MM.1S (cell line): ENCODE data around the gene LSMEM2.
A peak's percentile ranks its signal among the peaks of the same experiment; 100 is the strongest.

ENCODE experiments used
- DNase-seq: peaks from one replicate; pipeline ENCODE4 v3.0.0-alpha.2; 2015
- H2AFZ ChIP-seq: fragments of 300-600 bp; sonication (generic); 2 replicates; pipeline ENCODE4 v1.6.0; 2016; ENCODE audit warnings: antibody characterized with exemption, low read length
- H3F3A ChIP-seq: fragments of 300-600 bp; sonication (generic); 2 replicates; pipeline ENCODE4 v1.6.1; 2016; ENCODE audit warnings: mild to moderate bottlenecking, antibody characterized with exemption, low read length, moderate library complexity, mixed read lengths; ENCODE audit not compliant: insufficient read depth
- H3K27ac ChIP-seq: fragments of 300-600 bp; sonication (generic); 2 replicates; pipeline ENCODE4 v1.5.1; 2016; ENCODE audit warnings: mild to moderate bottlenecking, low read length
- H3K27me3 ChIP-seq: fragments of 300-600 bp; sonication (generic); replicated peaks from 2 replicates; pipeline ENCODE4 v1.6.0; 2016; ENCODE audit warnings: low read length; ENCODE audit not compliant: insufficient read depth
- H3K36me3 ChIP-seq: fragments of 300-600 bp; sonication (generic); replicated peaks from 2 replicates; pipeline ENCODE4 v1.6.1; 2016; ENCODE audit warnings: mild to moderate bottlenecking, low read length, mixed read lengths; ENCODE audit not compliant: insufficient read depth
- H3K4me1 ChIP-seq: fragments of 300-600 bp; sonication (generic); 2 replicates; pipeline ENCODE4 v1.6.1; 2016; ENCODE audit warnings: low read length, mixed read lengths
- H3K4me2 ChIP-seq: fragments of 300-600 bp; sonication (generic); 2 replicates; pipeline ENCODE4 v1.6.0; 2016; ENCODE audit warnings: low read depth, low read length
- H3K4me3 ChIP-seq: fragments of 300-600 bp; sonication (generic); 2 replicates; pipeline ENCODE4 v1.5.1; 2016; ENCODE audit warnings: low read length, mixed read lengths
- H3K79me2 ChIP-seq: fragments of 300-600 bp; sonication (generic); 2 replicates; pipeline ENCODE4 v1.6.1; 2016; ENCODE audit warnings: mixed run types, low read length, mixed read lengths
- H3K9ac ChIP-seq: fragments of 300-600 bp; sonication (generic); 2 replicates; pipeline ENCODE4 v1.6.1; 2016; ENCODE audit warnings: low read length, mixed read lengths
- H3K9me2 ChIP-seq: fragments of 300-600 bp; sonication (generic); replicated peaks from 2 replicates; pipeline ENCODE4 v1.6.1; 2016; ENCODE audit warnings: mild to moderate bottlenecking, low read length, mixed read lengths; ENCODE audit not compliant: insufficient read depth
- H3K9me3 ChIP-seq: fragments of 300-600 bp; sonication (generic); replicated peaks from 2 replicates; pipeline ENCODE4 v1.6.1; 2016; ENCODE audit warnings: mild to moderate bottlenecking, low read length, mixed read lengths; ENCODE audit not compliant: insufficient read depth
- H4K20me1 ChIP-seq: fragments of 300-600 bp; sonication (generic); 2 replicates; pipeline ENCODE4 v1.6.1; 2016; ENCODE audit warnings: mild to moderate bottlenecking, low read length, moderate library complexity, mixed read lengths; ENCODE audit not compliant: insufficient read depth
- EZH2 ChIP-seq: fragments of 300-600 bp; sonication (generic); optimal IDR thresholded peaks from 2 replicates; pipeline ENCODE3; 2017; ENCODE audit warnings: low read depth, mild to moderate bottlenecking, antibody characterized with exemption, low read length, mixed read lengths
- EZH2phosphoT487 ChIP-seq: fragments of 300-600 bp; sonication (generic); IDR thresholded peaks from 2 replicates; pipeline ENCODE4 v1.6.1; 2018; ENCODE audit warnings: antibody characterized with exemption, low read length
- TF ChIP-seq, protein P1 (sequence below): fragments of 300-600 bp; sonication (generic); IDR thresholded peaks from 2 replicates; pipeline ENCODE4 v1.5.1; 2016; ENCODE audit warnings: antibody characterized with exemption, low read length, mixed read lengths

Gene LSMEM2

DNA sequence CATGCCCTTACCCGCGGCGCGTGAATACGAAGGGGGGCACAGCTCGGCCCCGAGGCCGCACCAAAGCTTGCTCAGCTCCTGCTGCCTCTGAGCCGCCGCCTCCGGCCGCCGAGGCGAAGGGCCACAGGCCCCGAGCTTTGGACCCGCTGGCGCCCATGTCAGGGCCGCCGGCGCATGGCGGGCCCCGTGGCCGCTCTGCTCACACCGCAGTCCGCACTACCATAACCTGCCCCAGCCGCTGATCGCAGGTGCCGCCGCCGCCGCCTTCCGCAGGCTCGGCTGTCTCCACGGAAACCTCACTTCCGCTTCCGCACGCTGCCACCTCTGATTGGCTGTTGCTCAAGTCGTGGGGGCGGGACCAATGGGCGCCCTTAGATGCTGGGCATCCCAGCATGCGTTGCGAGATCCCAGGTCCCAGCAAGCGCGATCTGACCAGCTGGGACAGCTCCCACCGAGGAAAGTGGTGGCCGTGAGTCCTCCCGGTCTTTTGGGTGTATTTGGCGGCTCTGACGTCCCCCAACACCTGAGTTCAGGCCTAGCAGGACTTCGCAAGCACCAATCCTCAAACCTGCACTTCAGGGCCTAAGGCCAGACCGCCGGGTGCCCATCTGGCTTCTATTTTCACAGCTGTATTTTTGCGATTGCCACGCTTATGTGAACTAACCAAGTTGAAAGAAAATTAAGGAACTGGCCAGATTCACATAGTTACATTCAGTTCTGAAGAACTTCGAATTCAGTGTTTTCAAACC, 49.2 kb downstream of the LSMEM2 start, which contains the start of gene TUSC2:
TSS of gene TUSC2 (minus strand) at position 281 of the 749 bp plus-strand sequence. CDS start at position 157, 124 bp downstream.
- Histone ChIP-seq H3K4me2 (peak within 1 kb of the TSS; percentile 99), H2AFZ (peak within 1 kb of the TSS; percentile 78), H3K9ac (peak within 1 kb of the TSS; percentile 98), H3K9me3 (no peaks in the 10 kb centered on the region), H3K79me2 (peaks cover 53% of the 10 kb centered on the region), H3K27ac (peak within 1 kb of the TSS; percentile 59; the same call in 1 of the 2 replicates), H3K27me3 (no peaks in the 10 kb centered on the region), H3K9me2 (no peaks in the 10 kb centered on the region), H3K4me1 (0 out of 2 replicates have a peak, but pooled peaks cover 5% of the 10 kb centered on the region), H3K36me3 (peaks cover 14% of the 10 kb centered on the region), H4K20me1 (no peaks in the 10 kb centered on the region), H3K4me3 (peak within 1 kb of the TSS; percentile 94), H3F3A (peaks cover 12% of the 10 kb centered on the region; the same call in 1 of the 2 replicates)
- DNase-seq = peak; percentile 99
- TF ChIP-seq EZH2 (no peak), EZH2phosphoT487 (no peak)
- TF ChIP-seq, protein P1, sequence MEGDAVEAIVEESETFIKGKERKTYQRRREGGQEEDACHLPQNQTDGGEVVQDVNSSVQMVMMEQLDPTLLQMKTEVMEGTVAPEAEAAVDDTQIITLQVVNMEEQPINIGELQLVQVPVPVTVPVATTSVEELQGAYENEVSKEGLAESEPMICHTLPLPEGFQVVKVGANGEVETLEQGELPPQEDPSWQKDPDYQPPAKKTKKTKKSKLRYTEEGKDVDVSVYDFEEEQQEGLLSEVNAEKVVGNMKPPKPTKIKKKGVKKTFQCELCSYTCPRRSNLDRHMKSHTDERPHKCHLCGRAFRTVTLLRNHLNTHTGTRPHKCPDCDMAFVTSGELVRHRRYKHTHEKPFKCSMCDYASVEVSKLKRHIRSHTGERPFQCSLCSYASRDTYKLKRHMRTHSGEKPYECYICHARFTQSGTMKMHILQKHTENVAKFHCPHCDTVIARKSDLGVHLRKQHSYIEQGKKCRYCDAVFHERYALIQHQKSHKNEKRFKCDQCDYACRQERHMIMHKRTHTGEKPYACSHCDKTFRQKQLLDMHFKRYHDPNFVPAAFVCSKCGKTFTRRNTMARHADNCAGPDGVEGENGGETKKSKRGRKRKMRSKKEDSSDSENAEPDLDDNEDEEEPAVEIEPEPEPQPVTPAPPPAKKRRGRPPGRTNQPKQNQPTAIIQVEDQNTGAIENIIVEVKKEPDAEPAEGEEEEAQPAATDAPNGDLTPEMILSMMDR = no peak

DNA sequence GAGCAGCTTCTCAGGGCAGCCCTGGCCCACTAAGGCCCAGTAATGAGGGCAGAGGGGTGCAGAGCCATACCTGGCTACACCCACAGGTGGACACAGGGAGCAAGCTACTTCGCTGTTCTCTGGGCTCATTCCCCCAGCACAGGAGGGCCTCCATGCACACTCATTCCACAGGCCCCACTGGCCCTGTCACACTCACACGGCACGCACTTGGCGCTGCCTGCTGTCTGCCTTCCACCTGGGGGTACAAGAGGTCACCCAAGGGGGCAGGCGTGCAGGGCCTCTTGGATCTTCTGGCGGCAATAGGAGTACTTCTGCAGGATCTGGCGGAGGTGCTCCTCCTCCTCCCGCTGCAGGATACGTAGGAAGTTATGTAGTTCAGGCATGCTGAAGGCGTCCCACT, 51.4 kb downstream of the LSMEM2 start:
- no peak overlapping the region for H3K9ac ChIP-seq
- H3K27me3 ChIP-seq = no peaks in the 10 kb centered on the region

DNA sequence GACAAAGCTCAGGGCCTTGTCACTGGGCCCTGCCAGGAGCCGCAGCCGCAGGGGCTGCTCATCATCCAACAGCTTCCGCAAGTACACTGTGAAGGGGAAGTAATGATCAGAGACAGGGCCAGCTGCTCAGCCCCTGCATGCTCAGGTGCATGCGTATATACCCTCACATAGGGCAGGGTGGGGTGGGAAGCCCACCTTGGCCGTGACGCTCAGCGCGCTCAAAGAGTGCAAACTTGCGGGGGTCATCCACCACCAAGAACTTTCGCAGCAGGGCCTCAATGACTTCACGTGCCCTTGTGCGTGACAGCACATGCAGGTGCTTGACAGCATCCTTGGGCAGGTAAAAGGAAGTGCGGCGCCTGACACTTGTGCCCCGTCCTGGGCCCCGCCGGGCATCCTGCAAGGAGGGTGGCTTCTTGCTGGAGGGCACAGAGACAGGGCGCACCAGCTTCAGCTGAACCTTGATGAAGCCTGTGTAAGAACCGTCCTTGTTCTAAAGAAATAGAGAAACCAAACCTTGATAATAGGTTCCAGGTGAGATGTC, 52.5 kb downstream of the LSMEM2 start:
- Histone ChIP-seq H2AFZ (no peak overlapping the region), H3K9me2 (no peaks in the 10 kb centered on the region), H3K9me3 (no peaks in the 10 kb centered on the region), H3K9ac (no peak overlapping the region), H3K36me3 (peaks cover 14% of the 10 kb centered on the region), H4K20me1 (no peaks in the 10 kb centered on the region), H3F3A (peaks cover 18% of the 10 kb centered on the region), H3K4me2 (no peak overlapping the region), H3K79me2 (peaks cover 77% of the 10 kb centered on the region), H3K4me1 (0 out of 2 replicates have a peak, but pooled peaks cover 5% of the 10 kb centered on the region), H3K4me3 (no peak overlapping the region), H3K27ac (no peak overlapping the region), H3K27me3 (no peaks in the 10 kb centered on the region)
- TF ChIP-seq EZH2 (no peak), EZH2phosphoT487 (no peak)
- TF ChIP-seq, protein P1 = no peak
- no peak for DNase-seq

More for the DNA sequence above, 51.4 kb downstream of the LSMEM2 start:
- peaks cover 12% of the 10 kb centered on the region; the same call in 1 of the 2 replicates for H3F3A ChIP-seq
- TF ChIP-seq EZH2 (no peak), EZH2phosphoT487 (no peak)
- TF ChIP-seq, protein P1 = no peak
- H3K9me2 ChIP-seq = no peaks in the 10 kb centered on the region
- H3K9me3 ChIP-seq = no peaks in the 10 kb centered on the region
- H3K4me3 ChIP-seq = no peak overlapping the region
- H3K79me2 ChIP-seq = peaks cover 75% of the 10 kb centered on the region
- H3K27ac ChIP-seq = no peak overlapping the region
- no peak for DNase-seq
- no peak overlapping the region for H2AFZ ChIP-seq
- H3K36me3 ChIP-seq = peaks cover 14% of the 10 kb centered on the region
- H3K4me2 ChIP-seq = no peak overlapping the region
- H3K4me1 ChIP-seq = 0 out of 2 replicates have a peak, but pooled peaks cover 5% of the 10 kb centered on the region
- no peaks in the 10 kb centered on the region for H4K20me1 ChIP-seq
